Measurements from ENCODE around the gene ERGIC1.
"Not testable (repeated sequence)": the region's sequence is repeated elsewhere in the genome, so short reads cannot be mapped to it uniquely, and the experiment has no call there.

Gene ERGIC1

DNA sequence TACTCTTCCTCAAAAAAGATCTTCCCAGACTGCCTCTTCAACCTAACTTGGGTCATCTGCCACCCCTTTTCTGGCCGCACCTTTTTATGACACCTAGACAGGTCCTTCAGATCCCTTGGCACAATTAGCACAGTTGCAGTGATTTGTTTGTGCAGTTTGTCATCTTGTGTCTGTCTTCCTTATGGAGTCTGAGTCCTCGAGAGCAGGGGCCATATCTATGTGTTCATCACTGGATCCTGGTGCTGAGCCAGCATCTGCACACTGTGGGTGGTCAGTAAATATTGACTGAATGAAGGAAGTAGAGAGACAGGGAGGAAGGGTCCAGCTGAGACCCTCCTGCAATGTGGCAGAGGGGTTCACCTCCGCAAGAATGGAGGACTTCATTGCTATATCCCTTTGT is 14.4 kb downstream of the ERGIC1 start:
- no peak for DNase-seq (ENCODE audit: low spot score)

GRCh38 chr5:172849606-172850453 is 15.8 kb downstream of the ERGIC1 start:
- peak; percentile 91 for DNase-seq (ENCODE audit: low spot score)

DNA sequence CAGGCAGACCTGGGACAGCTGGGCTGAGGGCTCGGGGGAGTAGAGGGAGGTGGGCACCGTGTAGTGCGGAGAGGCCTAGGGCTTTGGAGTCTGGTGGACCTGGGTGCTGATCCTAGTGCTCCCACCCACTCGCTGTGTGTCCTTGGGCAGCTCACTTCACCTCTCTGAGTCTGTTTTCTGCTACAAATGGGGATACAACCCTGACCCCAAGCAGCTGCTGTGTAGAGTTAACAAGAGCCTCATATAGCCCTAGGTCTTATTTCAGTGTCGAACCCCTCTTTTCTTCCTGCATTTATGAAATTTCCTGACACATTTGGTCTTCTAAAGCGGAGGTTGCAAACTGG is 16.4 kb downstream of the ERGIC1 start:
- no peak for DNase-seq (ENCODE audit: low spot score)

GRCh38 chr5:172851254-172851653 is 17.2 kb downstream of the ERGIC1 start:
- not testable (repeated sequence) for DNase-seq (ENCODE audit: low spot score)

DNA sequence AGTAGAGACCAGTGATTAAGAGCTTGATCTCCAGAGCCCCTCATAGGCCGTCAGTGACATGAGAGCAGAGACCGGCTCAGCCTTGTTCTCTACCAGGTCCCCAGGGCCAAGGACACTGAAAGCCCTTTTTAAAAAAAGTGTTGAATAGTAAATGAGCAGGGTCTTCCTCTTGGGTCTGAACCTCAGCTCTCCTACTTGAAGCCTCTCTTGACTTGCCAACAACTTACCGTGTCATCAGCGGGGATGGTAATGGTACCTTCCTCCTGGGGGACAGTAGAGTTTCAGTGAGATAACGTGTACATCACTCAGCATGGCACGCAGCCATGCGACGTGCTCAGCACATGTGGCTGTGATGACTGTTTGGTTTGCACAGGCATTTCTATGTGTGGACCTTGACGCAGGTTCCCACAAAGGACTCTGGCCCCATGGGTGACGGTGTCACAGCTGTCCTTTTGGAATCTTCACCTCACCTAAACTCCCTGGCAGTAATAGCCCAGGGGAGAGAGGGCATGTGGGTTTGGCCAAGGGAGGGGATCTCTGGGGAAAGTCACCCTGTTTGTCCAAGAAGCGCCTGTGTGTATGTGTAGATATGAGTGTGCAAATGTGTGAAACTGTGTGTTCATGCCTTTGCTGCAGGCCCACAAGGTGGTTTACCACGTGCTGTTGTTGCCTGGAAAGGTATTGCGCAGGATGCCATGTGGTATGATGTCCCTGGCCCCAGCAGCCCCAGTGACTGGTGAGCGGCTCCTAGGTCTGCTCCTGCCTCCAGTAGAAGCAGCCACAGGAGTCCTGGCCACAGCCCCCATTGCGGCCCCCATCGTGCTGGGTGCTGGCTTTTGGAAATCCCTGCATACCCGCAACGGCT is 18.7 kb downstream of the ERGIC1 start:
- DNase-seq (ENCODE audit: low spot score): no peak

DNA sequence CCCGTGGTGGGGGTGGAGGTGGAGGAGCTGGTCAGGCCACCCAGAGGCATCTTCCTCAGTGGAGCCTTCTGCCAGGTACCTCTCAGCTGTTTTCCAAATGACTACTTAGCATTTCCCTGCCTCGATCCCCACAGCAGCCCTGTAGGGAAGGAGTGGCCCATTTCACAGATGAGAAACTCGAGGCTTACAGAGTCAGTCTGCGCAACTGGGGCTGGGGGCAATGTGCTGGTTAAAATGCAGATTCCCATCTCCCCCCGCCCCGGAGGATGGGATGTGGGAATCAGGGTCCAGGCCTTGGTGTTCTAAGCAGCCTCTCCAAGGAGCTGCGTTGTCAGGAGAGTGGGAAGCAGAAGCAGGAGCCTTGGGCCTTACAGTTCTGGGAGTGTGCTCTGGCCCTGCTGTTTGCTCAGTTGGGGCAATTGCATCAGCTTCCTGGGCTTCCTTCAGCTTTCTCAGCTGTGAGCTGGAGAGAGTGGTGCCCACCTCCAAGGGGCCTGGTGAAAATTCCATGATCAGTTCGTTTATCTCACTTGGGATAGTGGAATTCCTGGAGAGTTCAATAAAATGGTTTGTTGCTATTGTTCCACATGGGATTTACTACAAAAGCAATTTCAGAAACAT is 19.4 kb downstream of the ERGIC1 start:
- no peak for DNase-seq (ENCODE audit: low spot score)

- peak; percentile 50 for DNase-seq (ENCODE audit: low spot score)
Observed at GRCh38 chr5:172854451-172854871, 20.4 kb downstream of the ERGIC1 start.

DNA sequence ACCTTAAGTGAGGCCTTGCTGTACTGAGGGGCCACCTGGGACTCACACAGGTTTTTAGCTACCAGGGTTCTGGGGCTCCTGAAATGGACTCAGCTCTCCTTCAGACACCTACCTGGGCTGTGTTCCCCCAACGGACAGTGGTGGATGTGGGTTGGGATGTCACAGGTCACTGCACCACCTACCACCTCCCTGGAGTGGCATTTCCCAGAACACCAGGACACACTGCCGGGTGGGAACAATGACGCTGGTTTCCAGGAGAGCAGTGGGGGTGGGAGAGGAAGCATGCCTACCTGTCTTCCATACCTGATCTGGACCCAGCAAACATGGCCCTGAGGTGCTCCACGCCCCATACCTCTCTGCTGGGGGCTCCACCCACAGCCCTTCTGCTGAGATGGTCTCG is 20.9 kb downstream of the ERGIC1 start:
- peak; percentile 67 for DNase-seq (ENCODE audit: low spot score)

DNA sequence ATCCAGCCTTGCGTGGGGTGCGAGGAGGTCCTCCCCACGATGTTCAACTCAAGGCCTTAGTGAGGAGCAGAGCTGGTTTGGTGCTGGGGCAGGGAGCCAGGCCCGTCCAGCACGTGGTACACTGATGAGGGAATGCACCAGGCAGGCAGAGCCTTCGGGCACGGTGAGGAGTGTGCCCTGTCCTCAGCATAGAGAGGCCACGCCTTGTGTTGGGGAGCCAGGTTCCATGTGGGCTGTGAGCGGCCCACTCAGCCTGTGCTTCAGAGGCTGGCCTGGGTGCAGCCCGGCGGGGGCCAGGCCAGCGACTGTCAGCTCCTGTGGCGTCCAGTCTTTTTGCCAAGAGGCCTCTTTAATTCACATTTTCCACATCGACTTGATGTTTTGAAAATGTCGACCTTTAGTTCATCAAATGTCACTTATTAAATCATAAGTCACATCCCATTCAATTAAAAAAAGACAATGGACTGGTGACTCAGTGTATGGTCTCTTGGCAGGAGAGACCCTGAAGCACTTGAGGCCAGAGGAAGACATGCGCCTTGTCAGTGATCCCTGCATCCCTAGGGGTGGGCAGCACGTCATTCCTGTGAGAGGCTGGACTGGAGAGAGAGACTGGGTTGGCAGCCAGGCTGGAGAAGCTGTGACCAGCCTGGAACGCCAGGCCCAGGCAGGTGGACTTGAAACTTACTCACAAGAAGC is 21.7 kb downstream of the ERGIC1 start:
- DNase-seq (ENCODE audit: low spot score): peak; percentile 28

DNA sequence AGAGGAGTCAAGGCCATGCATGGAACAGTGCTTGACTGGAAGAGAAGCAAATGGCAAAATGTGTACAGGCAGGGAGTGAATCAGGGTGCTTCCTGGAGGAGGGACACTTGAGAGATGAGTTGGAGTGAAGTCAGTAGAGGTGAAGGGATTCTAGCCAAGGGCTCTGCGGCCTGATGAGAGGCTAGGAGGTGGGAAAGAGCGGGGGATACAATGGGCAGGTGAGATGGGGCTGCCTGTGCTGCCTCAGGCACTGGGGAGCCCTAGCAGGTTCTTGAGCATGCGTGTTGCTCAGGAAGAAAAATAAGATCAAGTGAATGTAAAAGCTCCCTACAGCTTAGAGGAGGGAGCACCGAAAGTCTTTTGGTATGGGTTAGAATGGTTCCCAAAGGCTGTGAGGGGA is 22.3 kb downstream of the ERGIC1 start:
- no peak for DNase-seq (ENCODE audit: low spot score)

- no peak for DNase-seq (ENCODE audit: low spot score)
Observed at GRCh38 chr5:172857982-172858381, 23.9 kb downstream of the ERGIC1 start.

GRCh38 chr5:172858511-172858989 is 24.5 kb downstream of the ERGIC1 start:
- no peak for DNase-seq (ENCODE audit: low spot score)

GRCh38 chr5:172858990-172859811 is 25.1 kb downstream of the ERGIC1 start:
- peak; percentile 93 for DNase-seq (ENCODE audit: low spot score)

GRCh38 chr5:172859966-172860365 is 25.9 kb downstream of the ERGIC1 start:
- no peak for DNase-seq (ENCODE audit: low spot score)

GRCh38 chr5:172860520-172861443 is 26.7 kb downstream of the ERGIC1 start:
- peak; percentile 77 for DNase-seq (ENCODE audit: low spot score)

GRCh38 chr5:172861461-172861860 is 27.4 kb downstream of the ERGIC1 start:
- DNase-seq (ENCODE audit: low spot score): no peak

DNA sequence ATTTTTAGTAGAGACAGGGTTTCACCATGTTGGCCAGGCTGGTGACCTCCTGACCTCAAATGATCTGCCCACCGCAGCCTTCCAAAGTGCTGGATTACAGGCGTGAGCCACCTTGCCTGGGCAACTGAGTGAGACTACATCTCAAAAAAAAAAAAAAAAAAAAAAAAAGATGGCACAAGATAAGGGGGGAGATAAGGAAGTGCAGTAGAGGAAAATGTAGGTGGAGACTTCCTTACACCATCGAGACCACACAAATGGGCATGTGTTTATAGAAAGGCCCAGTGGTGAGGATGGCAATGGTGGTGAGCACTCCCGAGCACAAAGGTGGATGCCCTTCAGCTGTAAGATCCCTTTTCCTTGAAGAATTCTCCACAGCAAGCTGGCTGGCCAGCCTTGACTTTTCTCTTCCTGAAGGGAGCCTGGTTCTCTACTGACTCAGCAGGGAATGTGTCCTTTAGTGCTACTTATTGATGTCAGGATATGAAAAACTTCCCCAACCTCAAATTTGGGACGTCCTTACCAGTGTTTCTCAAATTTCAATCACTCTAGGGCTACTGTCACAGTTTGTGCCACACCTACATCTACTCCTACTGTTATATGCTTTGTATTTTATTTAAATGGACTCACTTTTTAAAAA is 28.2 kb downstream of the ERGIC1 start:
- no peak for DNase-seq (ENCODE audit: low spot score)

- DNase-seq (ENCODE audit: low spot score): not testable (repeated sequence)
Observed at GRCh38 chr5:172864171-172864570, 30.1 kb downstream of the ERGIC1 start.

DNA sequence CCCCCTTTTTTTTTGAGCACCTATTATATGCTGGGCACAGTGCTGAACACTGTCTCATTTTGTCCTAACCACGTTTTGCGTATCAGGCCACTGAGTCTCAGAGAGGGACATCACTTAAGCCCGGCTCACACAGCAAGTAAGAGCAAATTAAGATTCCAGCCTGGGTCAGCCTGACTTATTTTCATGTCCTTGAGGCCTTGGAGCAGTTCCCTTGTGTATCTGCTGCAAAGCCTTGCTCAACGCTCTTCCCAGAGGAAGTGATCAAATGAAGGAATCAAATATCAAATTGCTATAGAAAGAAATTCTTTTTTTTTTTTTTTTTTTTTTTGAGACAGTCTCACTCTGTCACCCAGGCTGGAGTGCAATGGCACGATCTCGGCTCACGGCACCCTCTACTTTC is 30.7 kb downstream of the ERGIC1 start:
- DNase-seq (ENCODE audit: low spot score): no peak
